HG03354 (cell line): ENCODE data around the gene PEPD.

Experiments used
- ATAC-seq: cut with Tn5 transposase; IDR thresholded peaks from one replicate; pipeline ENCODE4 v1.9.1; 2021; ENCODE audit warnings: mild to moderate bottlenecking; ENCODE audit not compliant: unreplicated experiment, poor library complexity, severe bottlenecking

PEPD gene

DNA sequence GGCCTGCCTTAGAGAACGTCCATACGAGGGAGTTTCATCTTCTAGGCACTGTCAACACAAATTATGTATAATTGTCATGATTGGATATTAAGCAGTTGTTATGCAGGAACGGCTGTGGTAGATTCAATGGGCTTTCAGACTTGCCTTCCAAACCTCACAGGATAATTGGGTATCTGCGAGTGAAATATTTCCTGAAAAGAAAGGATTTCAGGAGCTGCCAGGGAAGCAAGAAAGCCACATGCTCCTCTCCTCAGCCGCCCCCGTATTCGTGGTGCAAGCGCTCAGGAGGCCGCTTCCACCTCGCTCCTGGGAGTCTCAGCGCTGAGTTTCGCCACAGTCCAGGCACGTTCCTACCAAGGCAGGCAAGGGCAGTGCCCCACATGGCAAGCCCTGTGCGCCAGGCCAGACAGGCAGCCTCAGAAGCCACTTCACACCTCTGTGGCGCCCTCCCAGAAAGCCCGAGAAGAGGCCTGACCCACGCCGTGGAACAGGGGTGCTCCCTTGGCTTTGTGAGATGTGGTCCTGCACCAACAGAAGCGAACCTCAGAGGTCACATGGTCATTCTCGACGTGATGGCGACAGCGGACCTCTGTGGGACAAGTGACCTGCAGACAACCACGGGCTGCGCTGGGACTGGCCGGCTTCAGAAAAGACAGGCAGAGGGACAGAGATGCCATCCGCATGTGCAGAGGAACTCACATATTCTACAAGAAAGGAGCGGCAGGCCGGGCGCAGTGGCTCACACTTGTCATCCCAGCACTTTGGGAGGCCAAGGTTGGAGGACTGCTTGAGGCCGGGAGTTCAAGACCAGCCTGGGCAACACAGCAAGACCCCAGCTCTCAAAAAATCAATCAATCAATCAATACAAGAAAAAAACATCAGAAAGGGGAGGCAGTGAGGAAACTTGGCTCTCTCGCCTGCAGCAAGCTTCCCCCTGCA is 106.7 kb downstream of the PEPD start:
- ATAC-seq, result no peak

GRCh38 chr19:33413868-33414666 is 107.5 kb downstream of the PEPD start:
- ATAC-seq, result no peak

GRCh38 chr19:33413426-33413725 is 108.2 kb downstream of the PEPD start:
- no peak for ATAC-seq

GRCh38 chr19:33412601-33413425 is 108.8 kb downstream of the PEPD start:
- ATAC-seq, result no peak

GRCh38 chr19:33411621-33412180 is 109.9 kb downstream of the PEPD start:
- no peak for ATAC-seq

GRCh38 chr19:33410915-33411401 is 110.6 kb downstream of the PEPD start:
- ATAC-seq, result no peak

DNA sequence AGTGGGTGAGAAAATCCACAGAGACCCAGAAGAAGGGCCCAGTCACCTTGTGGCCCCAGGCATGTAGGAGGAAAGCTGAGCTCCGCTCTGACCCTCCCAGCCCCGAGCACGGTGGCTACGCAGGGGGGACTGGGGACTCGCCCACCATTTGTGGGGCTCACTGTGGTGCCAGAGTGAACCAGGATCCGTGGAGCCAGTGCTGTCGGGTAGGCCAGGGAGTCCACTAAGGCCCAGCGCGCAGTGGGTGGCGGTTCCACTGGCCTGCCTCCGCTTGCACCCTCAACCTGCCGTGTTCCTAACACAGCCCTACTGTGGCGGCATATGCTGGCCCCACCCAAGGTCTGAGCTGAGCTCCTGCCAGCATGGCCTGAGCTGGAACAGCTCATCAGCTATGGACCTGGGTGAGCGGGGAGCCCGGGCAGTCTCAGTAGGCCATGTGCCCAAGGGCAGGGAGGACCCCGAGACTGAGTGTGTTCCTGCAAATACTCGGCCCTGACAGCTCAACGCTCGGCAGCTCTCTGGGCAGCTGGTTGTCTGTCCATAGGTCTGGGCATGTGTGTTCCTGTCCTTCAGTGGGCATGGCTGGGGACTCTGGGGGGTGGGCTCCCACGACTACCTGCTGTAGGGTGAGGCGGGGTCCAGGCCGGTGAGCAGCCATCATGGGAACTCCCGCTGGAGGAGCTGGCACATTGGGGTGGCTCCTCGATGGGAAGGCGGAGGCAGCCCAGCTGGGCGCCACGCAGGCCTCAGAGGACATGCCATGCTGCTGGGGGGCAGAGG is 111.5 kb downstream of the PEPD start:
- no peak for ATAC-seq

DNA sequence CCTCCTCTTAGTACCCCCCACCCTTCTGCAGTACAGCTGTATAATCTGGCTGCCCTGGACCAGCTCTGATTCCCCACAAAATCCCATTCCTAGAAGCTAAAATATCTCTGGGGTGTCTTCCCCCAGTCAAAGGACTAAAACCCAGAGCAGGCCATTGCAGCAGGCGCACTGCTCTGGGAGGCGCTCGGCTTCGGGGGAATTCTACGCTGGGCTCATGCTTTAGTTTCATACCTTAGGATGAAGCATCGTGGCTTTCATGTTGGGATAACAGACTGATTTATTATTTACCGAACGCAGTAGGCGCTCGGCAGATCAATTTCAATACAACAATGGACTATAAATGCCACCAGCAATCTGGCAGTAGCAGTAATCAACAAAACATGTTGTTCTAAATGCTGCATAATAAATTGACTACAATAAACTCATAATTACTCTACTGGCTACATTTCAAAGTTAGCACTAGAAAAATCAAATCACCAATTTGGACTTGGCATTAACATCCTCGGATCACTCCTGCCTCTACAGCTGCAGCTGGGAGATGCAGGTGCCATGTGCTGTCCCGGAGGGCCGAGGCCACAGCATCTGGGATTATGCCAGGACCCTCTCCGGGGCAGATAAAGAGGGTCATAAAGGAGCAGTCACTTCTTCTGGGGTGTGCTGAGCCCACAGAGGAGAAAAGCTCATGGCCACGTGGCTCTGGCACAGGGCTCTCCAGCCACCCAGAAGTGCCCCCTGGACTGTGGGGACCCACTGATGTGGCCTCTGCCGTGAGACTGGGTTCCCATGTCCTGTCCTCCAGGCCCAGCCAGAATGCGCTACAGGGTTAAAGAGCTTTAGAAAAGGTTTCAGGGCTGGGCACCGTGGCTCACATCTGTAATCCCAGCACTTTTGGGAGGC is 112.8 kb downstream of the PEPD start:
- no peak for ATAC-seq

DNA sequence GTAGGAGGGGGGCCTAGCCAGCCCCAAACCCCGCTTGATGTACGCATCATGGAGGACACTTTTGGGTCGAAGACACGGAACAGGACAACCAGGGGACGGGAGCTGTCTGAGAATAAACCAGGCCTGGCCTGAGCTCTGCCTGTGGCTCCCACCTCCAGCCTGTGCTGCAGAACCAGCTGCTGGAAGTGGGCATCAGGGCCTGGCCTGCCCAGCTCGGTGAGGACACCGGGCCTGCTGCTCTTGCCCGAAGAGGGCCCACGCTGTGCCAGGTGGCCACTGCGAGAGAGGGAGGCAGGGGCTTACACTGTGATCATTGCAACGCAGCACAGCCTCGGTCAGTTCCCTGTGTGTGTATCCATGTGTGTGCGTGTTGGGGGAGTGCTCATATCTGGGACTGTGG is 113.5 kb downstream of the PEPD start:
- ATAC-seq, result no peak

DNA sequence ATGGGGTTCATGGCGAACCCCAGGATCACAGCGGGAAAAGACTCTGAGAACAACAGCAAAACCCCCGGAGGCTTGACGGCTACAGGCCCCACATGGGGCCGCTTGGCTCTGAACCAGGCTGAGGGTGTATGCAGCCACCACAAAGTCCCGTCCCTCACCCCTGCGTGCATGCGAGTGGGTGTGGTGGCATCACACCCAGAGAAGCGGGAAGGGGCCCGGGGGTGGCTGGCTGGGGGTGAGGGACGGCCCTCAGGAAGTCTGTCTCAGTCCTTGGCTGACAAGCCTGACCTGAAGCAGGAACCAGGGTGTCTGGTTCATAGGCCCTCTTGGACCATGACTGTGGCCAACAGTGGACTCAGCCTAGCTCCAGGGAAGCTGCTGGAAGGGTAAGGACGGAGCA is 113.9 kb downstream of the PEPD start:
- no peak for ATAC-seq

GRCh38 chr19:33407140-33407551 is 114.4 kb downstream of the PEPD start:
- ATAC-seq, result peak; percentile 14

DNA sequence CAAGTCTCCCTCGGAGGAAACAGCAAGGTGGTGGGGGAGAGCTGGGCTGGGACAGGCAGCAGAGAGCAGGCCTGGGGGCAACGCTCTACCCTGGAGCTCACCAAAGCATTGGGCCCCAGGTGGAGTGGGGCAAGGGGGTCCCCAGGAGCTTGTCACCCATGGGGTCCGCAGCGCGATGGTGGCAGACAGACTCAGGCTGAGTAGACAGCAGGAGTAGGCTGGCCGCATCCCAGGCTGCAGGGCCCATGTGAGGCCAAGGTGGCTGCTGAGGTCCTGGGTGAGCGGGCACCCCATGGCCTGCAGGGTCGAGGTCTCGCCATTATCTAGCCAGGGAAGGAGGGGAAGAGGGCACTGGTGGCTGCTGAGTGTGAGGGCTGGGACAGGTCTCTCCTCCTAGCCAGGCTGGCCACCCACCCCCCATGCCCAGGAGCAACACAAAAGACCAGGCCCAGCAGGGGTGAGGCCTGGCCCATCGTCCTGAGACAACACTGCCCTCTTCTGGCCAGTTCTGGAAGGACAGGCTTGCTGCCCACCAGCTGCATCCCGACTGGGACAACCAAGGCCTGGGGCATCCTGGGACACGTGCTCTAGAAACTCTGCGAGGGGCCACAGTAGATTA is 115.0 kb downstream of the PEPD start:
- peak; percentile 60 for ATAC-seq

DNA sequence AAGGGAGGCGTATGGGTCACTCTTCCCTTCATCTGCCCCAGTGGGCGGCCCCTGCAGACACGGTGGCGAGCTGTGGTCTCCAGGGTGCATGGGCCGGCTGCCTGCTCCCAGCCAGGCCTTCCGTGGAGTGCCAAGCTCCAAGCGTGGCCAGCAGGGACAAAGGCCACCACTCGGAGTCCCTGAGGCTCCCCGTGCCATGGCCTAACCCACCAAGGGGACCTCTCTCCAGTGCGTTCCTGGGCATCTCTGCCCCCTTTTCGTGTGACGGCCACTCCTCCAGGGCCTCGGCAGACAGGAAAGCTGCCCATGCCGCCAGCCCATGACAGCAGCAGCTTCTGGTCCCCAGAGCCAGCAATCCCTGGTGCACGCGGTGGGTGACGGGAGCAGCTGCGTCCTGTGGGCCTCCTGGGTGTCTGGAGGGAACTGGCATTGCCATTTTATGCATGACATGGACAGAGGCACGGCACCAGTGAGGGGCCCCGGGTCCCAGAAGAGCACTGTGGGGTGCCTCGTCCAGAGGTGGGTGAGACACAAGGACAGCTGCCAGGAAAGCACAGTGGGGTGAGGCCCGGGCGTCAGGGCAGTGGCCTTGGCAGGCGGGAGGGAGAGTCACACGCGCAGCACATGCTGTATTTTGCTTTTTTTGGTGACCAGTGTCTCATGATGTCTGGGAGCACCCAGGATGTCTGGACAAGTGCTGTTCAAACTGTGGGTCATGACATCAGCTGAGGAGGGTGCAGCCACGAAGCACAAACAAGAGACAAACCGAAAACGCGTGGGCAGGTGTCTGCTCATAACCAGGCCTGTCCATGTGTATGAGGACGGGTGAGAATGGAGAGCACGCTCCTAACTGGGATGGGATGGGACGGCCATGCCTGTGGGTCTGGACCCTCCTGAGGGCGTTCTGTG is 115.8 kb downstream of the PEPD start:
- no peak for ATAC-seq

GRCh38 chr19:33405254-33405552 is 116.4 kb downstream of the PEPD start:
- ATAC-seq, result no peak

DNA sequence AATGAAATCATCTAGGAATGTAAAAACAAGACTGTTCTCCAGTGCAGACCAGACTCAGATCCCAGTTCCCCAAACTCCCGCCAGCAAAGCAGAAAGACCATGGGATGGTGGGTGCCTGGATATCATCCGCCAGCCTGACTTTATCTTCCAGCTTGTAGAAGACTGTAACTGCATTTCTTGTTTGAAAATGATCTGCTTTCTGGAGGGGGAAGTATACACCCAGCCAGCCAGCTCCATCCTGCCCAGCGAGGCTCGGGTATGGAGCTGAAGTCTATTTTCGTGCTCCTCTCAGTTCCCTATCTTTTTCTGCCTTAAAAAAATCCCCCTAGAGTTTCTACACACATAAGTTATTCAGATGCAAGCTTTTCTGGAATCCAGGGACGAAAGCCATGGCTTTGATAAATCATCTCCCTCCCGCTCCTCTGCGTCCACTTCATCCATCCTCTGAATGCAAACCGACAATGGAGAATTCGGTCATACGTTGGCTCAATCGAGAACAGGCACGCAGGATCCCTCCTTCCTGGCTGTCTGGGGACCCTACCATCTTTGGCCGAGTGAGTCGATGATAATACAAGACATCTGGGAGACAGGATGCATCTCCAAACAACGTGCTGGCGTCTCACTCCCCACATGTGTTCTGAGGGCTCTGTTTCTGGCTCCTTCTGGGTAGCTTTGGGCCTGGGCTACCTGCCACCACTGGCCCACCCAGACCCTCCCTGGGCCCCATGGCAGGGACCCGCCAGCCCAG is 116.9 kb downstream of the PEPD start:
- no peak for ATAC-seq

GRCh38 chr19:33403973-33404304 is 117.7 kb downstream of the PEPD start:
- no peak for ATAC-seq
